Neural cell (in vitro differentiated cells): Measurements from ENCODE around the gene OR2L8.

Source experiments
- CTCF ChIP-seq: fragments of 450-650 bp; IDR thresholded peaks from 2 replicates; pipeline ENCODE4 v1.5.1; 2014; ENCODE audit warnings: antibody characterized with exemption, mild to moderate bottlenecking, moderate library complexity; ENCODE audit not compliant: poor library complexity, severe bottlenecking
- EP300 ChIP-seq: fragments of 450-650 bp; conservative IDR thresholded peaks from 2 replicates; pipeline ENCODE4 v1.6.1; 2014; ENCODE audit warnings: antibody characterized with exemption, mild to moderate bottlenecking, moderate library complexity; ENCODE audit not compliant: poor library complexity, severe bottlenecking
- EZH2 ChIP-seq: fragments of 200-600, 300-800 bp; shearing (Covaris generic), sonication (generic); IDR thresholded peaks from 2 replicates; pipeline ENCODE4 v1.6.1; 2014; ENCODE audit warnings: antibody characterized with exemption, low read length, borderline replicate concordance, mild to moderate bottlenecking; ENCODE audit not compliant: insufficient read depth, poor library complexity, severe bottlenecking
- POLR2AphosphoS5 ChIP-seq: IDR thresholded peaks from 2 replicates; pipeline ENCODE4 v1.6.1; 2012
- RAD21 ChIP-seq: fragments of 450-650 bp; conservative IDR thresholded peaks from 2 replicates; pipeline ENCODE4 v1.6.1; 2014; ENCODE audit warnings: antibody characterized with exemption, mild to moderate bottlenecking, moderate library complexity
- TAF1 ChIP-seq: IDR thresholded peaks from 2 replicates; pipeline ENCODE4 v1.6.1; 2012; ENCODE audit warnings: low read depth
- TF ChIP-seq, protein P1 (sequence below): IDR thresholded peaks from 2 replicates; pipeline ENCODE4 v1.6.1; 2012; ENCODE audit warnings: borderline replicate concordance

DNA sequence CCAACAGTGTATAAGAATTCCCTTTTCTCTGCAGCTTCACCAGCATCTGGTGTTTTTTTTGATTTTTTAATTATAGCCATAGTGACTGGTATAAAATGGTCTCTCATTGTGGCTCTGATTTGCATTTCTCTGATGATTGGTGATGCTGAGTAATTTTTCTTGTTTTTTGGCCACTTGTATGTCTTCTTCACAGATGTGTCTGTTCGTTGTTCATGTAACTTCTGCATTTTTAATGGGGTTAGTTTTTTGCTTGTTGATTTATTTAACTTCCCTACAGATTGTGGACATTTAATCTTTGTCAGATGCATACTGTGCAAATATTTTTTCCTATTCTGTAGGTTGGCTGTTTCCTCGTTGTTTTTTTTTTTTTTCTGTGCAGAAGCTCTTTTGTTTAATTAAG is 44.3 kb downstream of the OR2L8 start:
- TF ChIP-seq EP300 = no peak
- no peak for TF ChIP-seq CTCF
- TF ChIP-seq TAF1 = no peak
- TF ChIP-seq EZH2 = no peak
- TF ChIP-seq POLR2AphosphoS5 = no peak
- TF ChIP-seq, protein P1, sequence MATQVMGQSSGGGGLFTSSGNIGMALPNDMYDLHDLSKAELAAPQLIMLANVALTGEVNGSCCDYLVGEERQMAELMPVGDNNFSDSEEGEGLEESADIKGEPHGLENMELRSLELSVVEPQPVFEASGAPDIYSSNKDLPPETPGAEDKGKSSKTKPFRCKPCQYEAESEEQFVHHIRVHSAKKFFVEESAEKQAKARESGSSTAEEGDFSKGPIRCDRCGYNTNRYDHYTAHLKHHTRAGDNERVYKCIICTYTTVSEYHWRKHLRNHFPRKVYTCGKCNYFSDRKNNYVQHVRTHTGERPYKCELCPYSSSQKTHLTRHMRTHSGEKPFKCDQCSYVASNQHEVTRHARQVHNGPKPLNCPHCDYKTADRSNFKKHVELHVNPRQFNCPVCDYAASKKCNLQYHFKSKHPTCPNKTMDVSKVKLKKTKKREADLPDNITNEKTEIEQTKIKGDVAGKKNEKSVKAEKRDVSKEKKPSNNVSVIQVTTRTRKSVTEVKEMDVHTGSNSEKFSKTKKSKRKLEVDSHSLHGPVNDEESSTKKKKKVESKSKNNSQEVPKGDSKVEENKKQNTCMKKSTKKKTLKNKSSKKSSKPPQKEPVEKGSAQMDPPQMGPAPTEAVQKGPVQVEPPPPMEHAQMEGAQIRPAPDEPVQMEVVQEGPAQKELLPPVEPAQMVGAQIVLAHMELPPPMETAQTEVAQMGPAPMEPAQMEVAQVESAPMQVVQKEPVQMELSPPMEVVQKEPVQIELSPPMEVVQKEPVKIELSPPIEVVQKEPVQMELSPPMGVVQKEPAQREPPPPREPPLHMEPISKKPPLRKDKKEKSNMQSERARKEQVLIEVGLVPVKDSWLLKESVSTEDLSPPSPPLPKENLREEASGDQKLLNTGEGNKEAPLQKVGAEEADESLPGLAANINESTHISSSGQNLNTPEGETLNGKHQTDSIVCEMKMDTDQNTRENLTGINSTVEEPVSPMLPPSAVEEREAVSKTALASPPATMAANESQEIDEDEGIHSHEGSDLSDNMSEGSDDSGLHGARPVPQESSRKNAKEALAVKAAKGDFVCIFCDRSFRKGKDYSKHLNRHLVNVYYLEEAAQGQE = no peak
- no peak for TF ChIP-seq RAD21
